Liver (tissue), 9 donors: Measurements from ENCODE around the gene TRIML1. TPM values are rescaled to one million over a fixed set of nuclear protein-coding genes. Genes with fewer than 3 reads are reported as not detected.
"Not testable (repeated sequence)": the region's sequence is repeated elsewhere in the genome, so short reads cannot be mapped to it uniquely, and the experiment has no call there.

Experiments
- DNase-seq: peaks from one replicate; pipeline ENCODE4 v3.0.0-alpha.2; 2017; ENCODE audit warnings: low spot score
- H3K27ac ChIP-seq, 2 donors: one replicate each; pipeline ENCODE4 v1.7.0; 2013; ENCODE audit warnings: inconsistent platforms in 2 of 2, low read length in 2 of 2, control low read depth in 1 of 2, low read depth in 1 of 2, mild to moderate bottlenecking in 1 of 2
- H3K27me3 ChIP-seq, 4 donors: one replicate each; pipeline versions ENCODE4 v1.6.1 to v1.7.0; 2013; ENCODE audit warnings: low read length in 3 of 4, inconsistent platforms in 1 of 4, mild to moderate bottlenecking in 1 of 4, moderate library complexity in 1 of 4; ENCODE audit not compliant: control insufficient read depth in 4 of 4, insufficient read depth in 4 of 4
- H3K36me3 ChIP-seq, 4 donors: one replicate each; pipeline versions ENCODE4 v1.6.1 to v1.7.0; 2013; ENCODE audit warnings: low read length in 3 of 4, mild to moderate bottlenecking in 3 of 4, low read depth in 1 of 4, moderate library complexity in 1 of 4; ENCODE audit not compliant: control insufficient read depth in 4 of 4, insufficient read depth in 3 of 4
- H3K4me1 ChIP-seq, 4 donors: one replicate each; pipeline versions ENCODE4 v1.6.1 to v1.7.0; 2013; ENCODE audit warnings: low read length in 3 of 4, mild to moderate bottlenecking in 3 of 4, moderate library complexity in 1 of 4; ENCODE audit not compliant: control insufficient read depth in 4 of 4, insufficient read depth in 4 of 4
- H3K4me3 ChIP-seq, 3 donors: one replicate each; pipeline versions ENCODE4 v1.6.1 to v1.7.0; 2013; ENCODE audit warnings: low read length in 3 of 3, control low read depth in 1 of 3, low read depth in 1 of 3, mild to moderate bottlenecking in 1 of 3
- H3K9ac ChIP-seq, 2 donors: one replicate each; pipeline ENCODE4 v1.7.0; 2013; ENCODE audit warnings: low read length in 2 of 2, mild to moderate bottlenecking in 2 of 2, moderate library complexity in 2 of 2, control low read depth in 1 of 2, low read depth in 1 of 2
- H3K9me3 ChIP-seq, 4 donors: one replicate each; pipeline versions ENCODE4 v1.6.1 to v1.7.0; 2013; ENCODE audit warnings: low read length in 3 of 4; ENCODE audit not compliant: control insufficient read depth in 4 of 4
- CTCF ChIP-seq: fragments of 150-350 bp; IDR thresholded peaks from 2 replicates; pipeline ENCODE4 v1.5.1; 2017; ENCODE audit warnings: improper control_type of control experiment, low read depth, low read length; ENCODE audit not compliant: missing input control
- EGR1 ChIP-seq, 2 donors: IDR thresholded peaks; 2 replicates each; pipeline ENCODE4 v1.6.1; 2016 to 2018; ENCODE audit warnings: antibody characterized with exemption in 2 of 2, low read depth in 2 of 2
- FOXA1 ChIP-seq: IDR thresholded peaks from 2 replicates; pipeline ENCODE4 v1.6.1; 2016; ENCODE audit warnings: antibody characterized with exemption
- FOXA2 ChIP-seq: IDR thresholded peaks from 2 replicates; pipeline ENCODE4 v1.6.1; 2016; ENCODE audit warnings: antibody characterized with exemption
- GABPA ChIP-seq, 2 donors: IDR thresholded peaks in 1 of 2; conservative IDR thresholded peaks in 1 of 2; 2 replicates each; pipeline ENCODE4 v1.6.1; 2016; ENCODE audit warnings: antibody characterized with exemption in 2 of 2, mild to moderate bottlenecking in 1 of 2, moderate library complexity in 1 of 2
- HNF4A ChIP-seq, 2 donors: conservative IDR thresholded peaks; 2 replicates each; pipeline ENCODE4 v1.6.1; 2016; ENCODE audit warnings: antibody characterized with exemption in 2 of 2, mild to moderate bottlenecking in 2 of 2
- HNF4G ChIP-seq: IDR thresholded peaks from 2 replicates; pipeline ENCODE4 v1.6.1; 2016; ENCODE audit warnings: antibody characterized with exemption
- JUND ChIP-seq, 2 donors: IDR thresholded peaks; 2 replicates each; pipeline ENCODE4 v1.6.1; 2016; ENCODE audit warnings: antibody characterized with exemption in 2 of 2
- NR2F2 ChIP-seq: IDR thresholded peaks from 2 replicates; pipeline ENCODE4 v1.6.1; 2016; ENCODE audit warnings: antibody characterized with exemption
- RXRA ChIP-seq, 2 donors: IDR thresholded peaks; 2 replicates each; pipeline ENCODE4 v1.6.1; 2017 to 2018; ENCODE audit warnings: antibody characterized with exemption in 2 of 2, mild to moderate bottlenecking in 1 of 2
- WGBS: extraction: QIAGEN DNeasy Blood & Tissue Kit; methylation state at CpG from one replicate; pipeline ENCODE4 v1.1.7; 2013; 5-methylcytosine and 5-hydroxymethylcytosine counted together
- polyA plus RNA-seq, 2 donors: library from polyadenylated mRNA; stranded (reverse) in 1 of 2; unstranded in 1 of 2; fragments of 200-250 nt in 1 of 2; fragments of >200 nt in 1 of 2; fragmentation: Nextera tagmentation in 1 of 2; extraction: Ambion mirVana in 1 of 2; gene quantifications; one replicate each; pipeline versions ENCODE4 v1.2.1 to v1.2.3, GENCODE V29; 2013 to 2015
- total RNA-seq, 2 donors: library from RNA; depleted of rRNA; stranded (reverse); fragments of >200 nt; gene quantifications; one replicate each; pipeline ENCODE4 v1.2.3, GENCODE V29; 2014
- TF ChIP-seq, protein P1 (sequence below): IDR thresholded peaks from 2 replicates; pipeline ENCODE4 v1.6.1; 2016; ENCODE audit warnings: antibody characterized with exemption
- TF ChIP-seq, protein P2 (sequence below): IDR thresholded peaks from 2 replicates; pipeline ENCODE4 v1.6.1; 2016; ENCODE audit warnings: antibody characterized with exemption
- TF ChIP-seq, protein P3 (sequence below): IDR thresholded peaks from 2 replicates; pipeline ENCODE4 v1.6.1; 2016; ENCODE audit warnings: antibody characterized with exemption
- TF ChIP-seq, protein P4 (sequence below): IDR thresholded peaks from 2 replicates; pipeline ENCODE4 v1.6.1; 2016; ENCODE audit warnings: antibody characterized with exemption, mild to moderate bottlenecking
- donor health status: healthy.
- donor health status: healthy.
- donor health status: healthy.
- donor health status: healthy.
- donor health status: healthy.

The TRIML1 gene
- total and polyA plus RNA-seq, 4 donors, result not detected

GRCh38 chr4:188154668-188155405 is 15.6 kb downstream of the TRIML1 start:
- H3K9me3 ChIP-seq, result no peaks in the 10 kb centered on the region
- H3K4me3 ChIP-seq, result no peak overlapping the region
- H3K27ac ChIP-seq, result no peak overlapping the region
- H3K36me3 ChIP-seq, result no peaks in the 10 kb centered on the region
- H3K9ac ChIP-seq, result no peak overlapping the region
- WGBS, result 85% methylated on average over 11 of the region's 11 CpGs
- no peaks in the 10 kb centered on the region for H3K4me1 ChIP-seq
- TF ChIP-seq, protein P1, sequence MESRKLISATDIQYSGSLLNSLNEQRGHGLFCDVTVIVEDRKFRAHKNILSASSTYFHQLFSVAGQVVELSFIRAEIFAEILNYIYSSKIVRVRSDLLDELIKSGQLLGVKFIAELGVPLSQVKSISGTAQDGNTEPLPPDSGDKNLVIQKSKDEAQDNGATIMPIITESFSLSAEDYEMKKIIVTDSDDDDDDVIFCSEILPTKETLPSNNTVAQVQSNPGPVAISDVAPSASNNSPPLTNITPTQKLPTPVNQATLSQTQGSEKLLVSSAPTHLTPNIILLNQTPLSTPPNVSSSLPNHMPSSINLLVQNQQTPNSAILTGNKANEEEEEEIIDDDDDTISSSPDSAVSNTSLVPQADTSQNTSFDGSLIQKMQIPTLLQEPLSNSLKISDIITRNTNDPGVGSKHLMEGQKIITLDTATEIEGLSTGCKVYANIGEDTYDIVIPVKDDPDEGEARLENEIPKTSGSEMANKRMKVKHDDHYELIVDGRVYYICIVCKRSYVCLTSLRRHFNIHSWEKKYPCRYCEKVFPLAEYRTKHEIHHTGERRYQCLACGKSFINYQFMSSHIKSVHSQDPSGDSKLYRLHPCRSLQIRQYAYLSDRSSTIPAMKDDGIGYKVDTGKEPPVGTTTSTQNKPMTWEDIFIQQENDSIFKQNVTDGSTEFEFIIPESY, result no peak
- no peak for TF ChIP-seq RXRA (IDR thresholded peaks at IDR 0.05)
- TF ChIP-seq, protein P2, sequence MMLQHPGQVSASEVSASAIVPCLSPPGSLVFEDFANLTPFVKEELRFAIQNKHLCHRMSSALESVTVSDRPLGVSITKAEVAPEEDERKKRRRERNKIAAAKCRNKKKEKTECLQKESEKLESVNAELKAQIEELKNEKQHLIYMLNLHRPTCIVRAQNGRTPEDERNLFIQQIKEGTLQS, result no peak
- H3K27me3 ChIP-seq, result no peaks in the 10 kb centered on the region
- DNase-seq, result no peak

- no peak overlapping the region for H3K9ac ChIP-seq
- no peak for DNase-seq
- H3K4me1 ChIP-seq, result no peaks in the 10 kb centered on the region
- TF ChIP-seq EGR1 (IDR thresholded peaks at IDR 0.05; ENCODE audit: low read depth in 2 of 2) (no peak), FOXA1 (no peak), GABPA (IDR thresholded peaks at IDR 0.05 in 1 of 2, conservative IDR thresholded peaks at IDR 0.05 in 1 of 2) (no peak), JUND (IDR thresholded peaks at IDR 0.05) (no peak), HNF4A (conservative IDR thresholded peaks at IDR 0.05) (no peak), HNF4G (no peak)
- H3K9me3 ChIP-seq, result no peaks in the 10 kb centered on the region
- WGBS, result 91% methylated on average over 10 of the region's 10 CpGs
- H3K27ac ChIP-seq, result no peak overlapping the region
- no peaks in the 10 kb centered on the region for H3K36me3 ChIP-seq
- no peak overlapping the region for H3K4me3 ChIP-seq
- no peaks in the 10 kb centered on the region for H3K27me3 ChIP-seq
Observed at GRCh38 chr4:188158336-188158735, 19.1 kb downstream of the TRIML1 start.

- DNase-seq, H3K27me3 ChIP-seq, H3K36me3 ChIP-seq, H3K4me1 ChIP-seq, H3K9me3 ChIP-seq, H3K27ac ChIP-seq, H3K4me3 ChIP-seq, H3K9ac ChIP-seq: not testable (repeated sequence)
- 91% methylated on average over 40 of the region's 40 CpGs for WGBS
Observed at GRCh38 chr4:188159513-188160226, 20.4 kb downstream of the TRIML1 start.

- Histone ChIP-seq H3K9ac (no peak overlapping the region), H3K4me3 (no peak overlapping the region), H3K36me3 (no peaks in the 10 kb centered on the region), H3K27me3 (no peaks in the 10 kb centered on the region), H3K9me3 (no peaks in the 10 kb centered on the region), H3K27ac (no peak overlapping the region), H3K4me1 (no peaks in the 10 kb centered on the region)
- no peak for DNase-seq
- WGBS, result 58% methylated on average over 7 of the region's 7 CpGs
- TF ChIP-seq NR2F2, result no peak
- TF ChIP-seq FOXA1, result no peak
- TF ChIP-seq CTCF, result no peak
- TF ChIP-seq, protein P3, sequence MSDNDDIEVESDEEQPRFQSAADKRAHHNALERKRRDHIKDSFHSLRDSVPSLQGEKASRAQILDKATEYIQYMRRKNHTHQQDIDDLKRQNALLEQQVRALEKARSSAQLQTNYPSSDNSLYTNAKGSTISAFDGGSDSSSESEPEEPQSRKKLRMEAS, result no peak
- TF ChIP-seq FOXA2, result no peak
- TF ChIP-seq JUND (IDR thresholded peaks at IDR 0.05), result no peak
- TF ChIP-seq, protein P4, sequence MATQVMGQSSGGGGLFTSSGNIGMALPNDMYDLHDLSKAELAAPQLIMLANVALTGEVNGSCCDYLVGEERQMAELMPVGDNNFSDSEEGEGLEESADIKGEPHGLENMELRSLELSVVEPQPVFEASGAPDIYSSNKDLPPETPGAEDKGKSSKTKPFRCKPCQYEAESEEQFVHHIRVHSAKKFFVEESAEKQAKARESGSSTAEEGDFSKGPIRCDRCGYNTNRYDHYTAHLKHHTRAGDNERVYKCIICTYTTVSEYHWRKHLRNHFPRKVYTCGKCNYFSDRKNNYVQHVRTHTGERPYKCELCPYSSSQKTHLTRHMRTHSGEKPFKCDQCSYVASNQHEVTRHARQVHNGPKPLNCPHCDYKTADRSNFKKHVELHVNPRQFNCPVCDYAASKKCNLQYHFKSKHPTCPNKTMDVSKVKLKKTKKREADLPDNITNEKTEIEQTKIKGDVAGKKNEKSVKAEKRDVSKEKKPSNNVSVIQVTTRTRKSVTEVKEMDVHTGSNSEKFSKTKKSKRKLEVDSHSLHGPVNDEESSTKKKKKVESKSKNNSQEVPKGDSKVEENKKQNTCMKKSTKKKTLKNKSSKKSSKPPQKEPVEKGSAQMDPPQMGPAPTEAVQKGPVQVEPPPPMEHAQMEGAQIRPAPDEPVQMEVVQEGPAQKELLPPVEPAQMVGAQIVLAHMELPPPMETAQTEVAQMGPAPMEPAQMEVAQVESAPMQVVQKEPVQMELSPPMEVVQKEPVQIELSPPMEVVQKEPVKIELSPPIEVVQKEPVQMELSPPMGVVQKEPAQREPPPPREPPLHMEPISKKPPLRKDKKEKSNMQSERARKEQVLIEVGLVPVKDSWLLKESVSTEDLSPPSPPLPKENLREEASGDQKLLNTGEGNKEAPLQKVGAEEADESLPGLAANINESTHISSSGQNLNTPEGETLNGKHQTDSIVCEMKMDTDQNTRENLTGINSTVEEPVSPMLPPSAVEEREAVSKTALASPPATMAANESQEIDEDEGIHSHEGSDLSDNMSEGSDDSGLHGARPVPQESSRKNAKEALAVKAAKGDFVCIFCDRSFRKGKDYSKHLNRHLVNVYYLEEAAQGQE, result no peak
Observed at GRCh38 chr4:188160406-188160805, 21.2 kb downstream of the TRIML1 start.
